ENCODE results near the gene TRIM54. TPM values are rescaled to one million over a fixed set of nuclear protein-coding genes. Genes with fewer than 3 reads are reported as not detected.

The TRIM54 gene
- total RNA-seq, 2 experiments from 2014 or later: 0.16 to 0.23 TPM

DNA sequence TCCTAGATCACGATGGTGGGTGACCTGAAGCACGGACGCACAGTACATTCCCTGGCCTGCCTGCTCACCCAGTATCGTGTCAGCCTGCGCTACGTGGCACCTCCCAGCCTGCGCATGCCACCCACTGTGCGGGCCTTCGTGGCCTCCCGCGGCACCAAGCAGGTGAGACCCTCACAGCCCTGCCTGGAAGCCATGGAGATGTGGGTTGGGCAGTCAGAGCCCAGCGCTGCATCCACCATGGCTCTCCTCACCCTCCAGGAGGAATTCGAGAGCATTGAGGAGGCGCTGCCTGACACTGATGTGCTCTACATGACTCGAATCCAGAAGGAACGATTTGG is 39.6 kb upstream of the TRIM54 start:
- TF ChIP-seq, protein P1, sequence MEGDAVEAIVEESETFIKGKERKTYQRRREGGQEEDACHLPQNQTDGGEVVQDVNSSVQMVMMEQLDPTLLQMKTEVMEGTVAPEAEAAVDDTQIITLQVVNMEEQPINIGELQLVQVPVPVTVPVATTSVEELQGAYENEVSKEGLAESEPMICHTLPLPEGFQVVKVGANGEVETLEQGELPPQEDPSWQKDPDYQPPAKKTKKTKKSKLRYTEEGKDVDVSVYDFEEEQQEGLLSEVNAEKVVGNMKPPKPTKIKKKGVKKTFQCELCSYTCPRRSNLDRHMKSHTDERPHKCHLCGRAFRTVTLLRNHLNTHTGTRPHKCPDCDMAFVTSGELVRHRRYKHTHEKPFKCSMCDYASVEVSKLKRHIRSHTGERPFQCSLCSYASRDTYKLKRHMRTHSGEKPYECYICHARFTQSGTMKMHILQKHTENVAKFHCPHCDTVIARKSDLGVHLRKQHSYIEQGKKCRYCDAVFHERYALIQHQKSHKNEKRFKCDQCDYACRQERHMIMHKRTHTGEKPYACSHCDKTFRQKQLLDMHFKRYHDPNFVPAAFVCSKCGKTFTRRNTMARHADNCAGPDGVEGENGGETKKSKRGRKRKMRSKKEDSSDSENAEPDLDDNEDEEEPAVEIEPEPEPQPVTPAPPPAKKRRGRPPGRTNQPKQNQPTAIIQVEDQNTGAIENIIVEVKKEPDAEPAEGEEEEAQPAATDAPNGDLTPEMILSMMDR (IDR thresholded peaks at IDR 0.05): no peak
- POLR2A ChIA-PET: interaction anchor here (1.3 to 2.4 kb wide), 2 partner anchors 10 to 24 kb away, joined by 4 to 10 read pairs; partner anchors contain the start of gene CAD
- no peak for ATAC-seq
- H3K27me3 Mint-ChIP-seq: no peaks in the 10 kb centered on the region
- intact Hi-C loops (cut with micrococcal nuclease): no loop called here
- H3K27ac Mint-ChIP-seq: no peak overlapping the region
- peaks cover 2% of the 10 kb centered on the region for H3K4me1 Mint-ChIP-seq (ENCODE audit: low read depth)
- CTCF ChIA-PET: interaction anchor here (1.9 to 2.4 kb wide), 2 partner anchors 37 to 61 kb away, joined by 8 to 16 read pairs; no protein-coding TSS in a partner anchor
- DNase-seq: no peak
- H3K9me3 Mint-ChIP-seq: no peaks in the 10 kb centered on the region
- peaks cover 33% of the 10 kb centered on the region for H3K36me3 Mint-ChIP-seq (ENCODE audit: low read depth)
- no peak overlapping the region for H3K4me3 Mint-ChIP-seq

DNA sequence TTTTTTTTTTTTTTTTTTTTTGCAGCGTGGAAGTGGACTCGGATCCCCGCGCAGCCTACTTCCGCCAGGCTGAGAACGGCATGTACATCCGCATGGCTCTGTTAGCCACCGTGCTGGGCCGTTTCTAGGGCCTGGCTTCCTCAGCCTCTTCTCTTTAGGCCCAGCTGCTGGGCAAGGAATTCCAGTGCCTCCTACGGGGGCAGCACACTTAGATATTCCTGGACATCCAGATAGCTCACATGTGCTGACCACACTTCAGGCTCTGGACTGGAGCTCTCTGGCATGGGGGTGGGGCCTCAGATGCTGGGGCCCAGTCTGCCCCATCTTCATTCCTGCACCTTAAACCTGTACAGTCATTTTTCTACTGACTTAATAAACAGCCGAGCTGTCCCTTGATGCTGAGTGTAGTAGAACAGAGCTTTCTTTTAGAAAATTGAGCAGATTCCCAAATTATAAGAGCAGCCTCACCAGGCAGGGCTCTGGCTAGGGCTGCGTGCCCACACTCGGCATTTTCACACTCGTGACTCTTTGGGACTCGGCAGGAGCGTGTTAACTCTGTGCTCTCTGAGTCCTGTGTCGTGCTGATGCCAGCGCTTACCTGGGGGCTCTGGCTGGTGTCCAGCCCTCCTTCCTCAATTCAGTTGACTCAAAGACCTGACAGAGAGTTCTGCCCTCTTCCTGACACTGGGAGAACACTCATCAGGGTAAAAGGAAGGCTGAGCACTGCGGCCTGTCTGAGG is 38.7 kb upstream of the TRIM54 start:
- Mint-ChIP-seq H3K4me3 (no peak overlapping the region), H3K36me3 (ENCODE audit: low read depth) (peaks cover 25% of the 10 kb centered on the region), H3K4me1 (ENCODE audit: low read depth) (peaks cover 2% of the 10 kb centered on the region), H3K27ac (no peak overlapping the region), H3K27me3 (no peaks in the 10 kb centered on the region), H3K9me3 (no peaks in the 10 kb centered on the region)
- ChIA-PET POLR2A (interaction anchor here (1.3 kb wide), 1 partner anchor 11 kb away, joined by 4 read pairs; no protein-coding TSS in a partner anchor), CTCF (interaction anchor here (1.4 kb wide), 1 partner anchor 39 kb away, joined by 3 read pairs; no protein-coding TSS in a partner anchor)
- ATAC-seq (no peak), DNase-seq (no peak)
- TF ChIP-seq, protein P1 (IDR thresholded peaks at IDR 0.05): no peak
- intact Hi-C loops (cut with micrococcal nuclease): no loop called here

DNA sequence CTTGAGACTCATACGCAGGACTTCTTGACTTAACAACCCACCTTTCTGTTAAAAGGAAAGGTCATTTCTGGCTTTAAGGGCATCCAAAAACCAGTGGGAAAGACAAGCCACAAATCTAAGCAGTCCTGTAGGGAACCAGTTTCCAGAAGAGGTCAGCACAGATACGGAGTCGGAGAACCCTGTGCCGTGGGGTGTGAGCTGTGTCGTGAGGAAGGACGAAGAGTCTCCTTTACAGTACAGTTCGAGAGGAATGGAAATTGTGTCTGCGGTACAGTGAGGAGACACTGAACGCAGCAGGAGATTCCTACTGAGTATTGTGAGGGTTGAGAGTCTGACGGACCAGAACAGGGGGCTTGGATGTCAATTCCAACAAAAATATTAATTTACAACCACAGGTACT is 37.1 kb upstream of the TRIM54 start:
- Mint-ChIP-seq H3K9me3 (no peaks in the 10 kb centered on the region), H3K4me1 (ENCODE audit: low read depth) (peaks cover 2% of the 10 kb centered on the region), H3K36me3 (ENCODE audit: low read depth) (peaks cover 16% of the 10 kb centered on the region), H3K4me3 (no peak overlapping the region), H3K27ac (no peak overlapping the region), H3K27me3 (no peaks in the 10 kb centered on the region)
- intact Hi-C loops (cut with micrococcal nuclease): no loop called here
- ATAC-seq: no peak
- CTCF ChIA-PET: interaction anchor here (2.0 to 2.1 kb wide), 2 partner anchors 35 to 58 kb away, joined by 4 to 6 read pairs; no protein-coding TSS in a partner anchor
- POLR2A ChIA-PET: no interaction called here
- TF ChIP-seq, protein P1 (IDR thresholded peaks at IDR 0.05): no peak
- no peak for DNase-seq

GRCh38 chr2:27245626-27246025 is 36.6 kb upstream of the TRIM54 start:
- ATAC-seq (no peak), DNase-seq (no peak)
- H3K9me3 Mint-ChIP-seq: no peaks in the 10 kb centered on the region
- peaks cover 10% of the 10 kb centered on the region for H3K36me3 Mint-ChIP-seq (ENCODE audit: low read depth)
- CTCF ChIA-PET: interaction anchor here (2.0 to 2.1 kb wide), 2 partner anchors 34 to 58 kb away, joined by 4 to 6 read pairs; no protein-coding TSS in a partner anchor
- no peaks in the 10 kb centered on the region for H3K4me1 Mint-ChIP-seq (ENCODE audit: low read depth)
- no peak overlapping the region for H3K4me3 Mint-ChIP-seq
- no peaks in the 10 kb centered on the region for H3K27me3 Mint-ChIP-seq
- TF ChIP-seq, protein P1 (IDR thresholded peaks at IDR 0.05): no peak
- no peak overlapping the region for H3K27ac Mint-ChIP-seq
- intact Hi-C loops (cut with micrococcal nuclease): no loop called here
- POLR2A ChIA-PET: interaction anchor here (1.4 kb wide), 1 partner anchor 9 kb away, joined by 3 read pairs; no protein-coding TSS in a partner anchor

- TF ChIP-seq, protein P1 (IDR thresholded peaks at IDR 0.05): no peak
- intact Hi-C loops (cut with micrococcal nuclease): loop anchor here (2.0 kb wide), 1 partner anchor 33 kb away; no protein-coding TSS in a partner anchor
Observed at GRCh38 chr2:27247893-27248292, 34.3 kb upstream of the TRIM54 start.

More at GRCh38 chr2:27247893-27248292, 34.3 kb upstream of the TRIM54 start:
- Mint-ChIP-seq H3K27me3 (peaks cover 2% of the 10 kb centered on the region), H3K4me1 (ENCODE audit: low read depth) (no peaks in the 10 kb centered on the region), H3K27ac (no peak overlapping the region), H3K9me3 (no peaks in the 10 kb centered on the region), H3K4me3 (no peak overlapping the region), H3K36me3 (ENCODE audit: low read depth) (no peaks in the 10 kb centered on the region)
- POLR2A ChIA-PET: interaction anchor here (0.6 to 2.4 kb wide), 8 partner anchors 13 to 34 kb away, joined by 3 to 18 read pairs (median 4); partner anchors contain the start of gene TRIM54
- no peak for DNase-seq
- ATAC-seq: no peak
- CTCF ChIA-PET: interaction anchor here (1.9 to 7.0 kb wide), 2 partner anchors 33 to 55 kb away, joined by 12 to 122 read pairs; partner anchors contain the start of gene TRIM54

Data from activated CD8-positive, alpha-beta T cell treated with anti-CD3 and anti-CD28 coated beads for 36 hours (primary cell).